ENCODE measurements around the gene DNER. TPM values are rescaled to one million over a fixed set of nuclear protein-coding genes. Genes with fewer than 3 reads are reported as not detected.

Gene DNER
- total RNA-seq, 4 donors from 2014 or later, result 8.9 to 29.4 (median 19.5) TPM

DNA sequence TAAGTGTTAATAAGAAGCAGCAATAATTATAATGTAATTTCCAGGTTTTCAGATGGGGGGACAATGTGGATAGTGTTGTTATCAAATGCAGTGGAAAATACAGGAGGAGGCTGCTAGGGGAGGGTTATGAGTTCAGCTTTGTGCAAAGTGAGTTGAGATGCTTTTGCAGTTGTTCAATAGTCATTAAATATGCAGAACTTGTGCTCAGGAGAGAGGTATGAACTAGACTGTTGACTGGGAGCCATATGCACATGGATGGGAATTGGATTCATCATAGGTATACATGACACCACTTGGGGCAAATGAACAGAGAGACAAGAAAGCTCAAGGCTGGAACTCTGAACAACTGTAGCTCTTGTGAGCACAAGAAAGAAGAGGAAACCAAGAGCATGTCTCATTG is 261.1 kb downstream of the DNER start:
- no peak for DNase-seq (ENCODE audit: low spot score in 2 of 2)
- Histone ChIP-seq H3K4me3 (no peak overlapping the region), H3K27ac (no peak overlapping the region), H3K9me3 (no peaks in the 10 kb centered on the region), H3K4me1 (no peaks in the 10 kb centered on the region), H3K36me3 (no peaks in the 10 kb centered on the region), H3K27me3 (no peaks in the 10 kb centered on the region)
- TF ChIP-seq POLR2A (IDR thresholded peaks at IDR 0.05) (no peak), EP300 (IDR thresholded peaks at IDR 0.05) (no peak), POLR2AphosphoS5 (IDR thresholded peaks at IDR 0.05) (no peak), CTCF (IDR thresholded peaks at IDR 0.05) (no peak)

DNA sequence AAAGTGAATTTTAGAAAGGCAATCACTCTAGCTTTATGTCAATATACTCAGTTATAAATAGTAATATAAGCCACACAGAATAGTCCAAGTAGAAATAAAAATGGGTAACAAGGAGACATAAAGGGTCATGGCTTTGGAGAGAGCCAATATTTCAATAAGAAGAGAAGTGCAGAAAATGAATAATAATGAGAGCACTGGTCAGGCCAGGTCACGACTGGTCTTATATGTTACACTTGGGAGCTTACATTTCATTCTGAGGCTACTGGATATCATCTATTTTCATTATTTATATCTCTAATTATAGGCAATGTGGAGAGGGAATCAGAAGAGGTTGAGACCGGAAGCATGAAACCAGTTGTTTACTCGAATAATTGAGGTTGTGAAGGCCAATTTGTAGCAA is 262.5 kb downstream of the DNER start:
- Histone ChIP-seq H3K27me3 (no peaks in the 10 kb centered on the region), H3K4me1 (no peaks in the 10 kb centered on the region), H3K27ac (no peak overlapping the region), H3K36me3 (no peaks in the 10 kb centered on the region), H3K4me3 (no peak overlapping the region), H3K9me3 (no peaks in the 10 kb centered on the region)
- DNase-seq (ENCODE audit: low spot score in 2 of 2), result no peak
- no peak for TF ChIP-seq POLR2AphosphoS5 (IDR thresholded peaks at IDR 0.05)
- no peak for TF ChIP-seq POLR2A (IDR thresholded peaks at IDR 0.05)
- no peak for TF ChIP-seq CTCF (IDR thresholded peaks at IDR 0.05)
- TF ChIP-seq EP300 (IDR thresholded peaks at IDR 0.05), result no peak
- WGBS, result 90% methylated on average over 3 of the region's 3 CpGs

GRCh38 chr2:229447227-229447626 is 267.1 kb downstream of the DNER start:
- TF ChIP-seq POLR2AphosphoS5 (IDR thresholded peaks at IDR 0.05) (no peak), POLR2A (IDR thresholded peaks at IDR 0.05) (no peak), CTCF (IDR thresholded peaks at IDR 0.05) (no peak), EP300 (IDR thresholded peaks at IDR 0.05) (no peak)
- Histone ChIP-seq H3K27ac (no peak overlapping the region), H3K9me3 (no peaks in the 10 kb centered on the region), H3K36me3 (no peaks in the 10 kb centered on the region), H3K27me3 (no peaks in the 10 kb centered on the region), H3K4me3 (no peak overlapping the region), H3K4me1 (peaks cover 8% of the 10 kb centered on the region)
- DNase-seq (ENCODE audit: low spot score in 2 of 2), result no peak
- WGBS, result 94% methylated on average over 12 of the region's 12 CpGs

GRCh38 chr2:229446350-229446749 is 268.0 kb downstream of the DNER start:
- no peak overlapping the region for H3K4me3 ChIP-seq
- no peaks in the 10 kb centered on the region for H3K27me3 ChIP-seq
- WGBS, result 63% methylated on average over 6 of the region's 6 CpGs
- peak overlapping the region; percentile 89 for H3K27ac ChIP-seq
- H3K9me3 ChIP-seq, result no peaks in the 10 kb centered on the region
- H3K4me1 ChIP-seq, result peaks cover 8% of the 10 kb centered on the region
- no peaks in the 10 kb centered on the region for H3K36me3 ChIP-seq
- TF ChIP-seq POLR2A (IDR thresholded peaks at IDR 0.05) (no peak), EP300 (IDR thresholded peaks at IDR 0.05) (no peak), POLR2AphosphoS5 (IDR thresholded peaks at IDR 0.05) (no peak), CTCF (IDR thresholded peaks at IDR 0.05) (no peak)
- no peak for DNase-seq (ENCODE audit: low spot score in 2 of 2)

GRCh38 chr2:229445501-229446211 is 268.7 kb downstream of the DNER start:
- WGBS, result 53% methylated on average over 11 of the region's 11 CpGs
- H3K4me3 ChIP-seq, result no peak overlapping the region
- no peaks in the 10 kb centered on the region for H3K36me3 ChIP-seq
- H3K27ac ChIP-seq, result peak overlapping the region; percentile 89
- H3K4me1 ChIP-seq, result peaks cover 8% of the 10 kb centered on the region
- H3K27me3 ChIP-seq, result no peaks in the 10 kb centered on the region
- no peaks in the 10 kb centered on the region for H3K9me3 ChIP-seq
- peak in 1 of 2 donors; percentile 77 for DNase-seq (ENCODE audit: low spot score in 2 of 2)
- TF ChIP-seq EP300 (IDR thresholded peaks at IDR 0.05), result no peak
- no peak for TF ChIP-seq POLR2A (IDR thresholded peaks at IDR 0.05)
